ENCODE measurements around the gene CDKL2.
"Not testable (repeated sequence)": the region's sequence is repeated elsewhere in the genome, so short reads cannot be mapped to it uniquely, and the experiment has no call there.

CDKL2 gene

GRCh38 chr4:75547647-75548387 is 82.5 kb downstream of the CDKL2 start:
- peak in 1 of 3 experiments; percentile 5 for DNase-seq

GRCh38 chr4:75545526-75545925 is 84.8 kb downstream of the CDKL2 start:
- DNase-seq, result no peak

GRCh38 chr4:75544870-75545269 is 85.5 kb downstream of the CDKL2 start:
- no peak for DNase-seq

- DNase-seq, result not testable (repeated sequence)
These were observed 86.1 kb downstream of the CDKL2 start for GRCh38 chr4:75544220-75544619.

GRCh38 chr4:75542824-75543223 is 87.5 kb downstream of the CDKL2 start:
- no peak for DNase-seq

DNA sequence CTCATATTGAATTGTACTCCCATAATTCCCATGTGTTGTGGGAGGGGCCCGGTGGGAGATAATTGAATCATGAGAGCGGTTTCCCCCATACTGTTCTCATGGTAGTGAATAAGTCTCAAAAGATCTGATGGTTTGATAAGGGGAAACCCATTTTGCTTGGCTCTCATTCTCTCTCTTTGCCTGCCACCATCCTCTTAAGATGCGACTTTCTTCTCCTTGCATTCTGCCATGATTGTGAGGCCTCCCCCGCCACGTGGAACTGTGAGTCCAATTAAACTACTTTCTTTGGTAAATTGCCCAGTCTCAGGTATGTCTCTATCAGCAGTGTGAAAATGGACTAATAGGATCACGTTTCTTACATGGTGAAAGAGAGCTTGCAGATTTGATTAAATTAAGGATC is 93.0 kb downstream of the CDKL2 start:
- DNase-seq, result not testable (repeated sequence)

GRCh38 chr4:75533926-75534325 is 96.4 kb downstream of the CDKL2 start:
- not testable (repeated sequence) for DNase-seq

GRCh38 chr4:75533339-75533887 is 96.9 kb downstream of the CDKL2 start:
- not testable (repeated sequence) for DNase-seq

DNA sequence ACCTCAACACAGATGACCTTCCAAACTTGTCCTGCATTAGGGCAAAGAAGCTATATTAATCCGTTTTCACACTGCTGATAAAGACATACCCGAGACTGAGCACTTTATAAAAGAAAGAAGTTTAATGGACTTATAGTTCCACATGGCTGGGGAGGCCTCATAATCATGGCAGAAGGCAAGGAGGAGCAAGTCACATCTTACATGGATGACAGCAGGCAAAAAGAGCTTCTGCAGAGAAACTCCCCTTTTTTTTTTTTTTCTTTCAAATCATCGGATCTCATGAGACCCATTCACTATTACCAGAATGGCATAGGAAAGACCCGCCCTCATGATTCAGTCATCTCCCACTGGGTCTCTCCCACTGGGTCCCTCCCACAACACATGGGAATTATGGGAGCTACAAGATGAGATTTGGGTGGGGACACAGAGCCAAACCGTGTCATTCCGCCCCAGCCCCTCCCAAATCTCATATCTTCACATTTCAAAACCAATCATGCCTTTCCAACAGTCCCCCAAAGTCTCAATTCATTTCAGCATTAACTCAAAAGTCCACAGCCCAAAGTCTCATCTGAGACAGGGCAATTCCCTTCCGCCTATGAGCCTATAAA is 98.7 kb downstream of the CDKL2 start:
- not testable (repeated sequence) for DNase-seq

- DNase-seq, result no peak
These were observed 99.6 kb downstream of the CDKL2 start for GRCh38 chr4:75530556-75531322.

Measured in NCI-H1417 (cell line).